ENCODE measurements around the gene BMP3.

GRCh38 chr4:81038636-81039350, 8.3 kb downstream of the BMP3 start:
- TF ChIP-seq CTCF (IDR thresholded peaks at IDR 0.05; ENCODE audit: low read length) (no peak), EZH2 (IDR thresholded peaks at IDR 0.05; ENCODE audit: borderline replicate concordance, low read length) (no peak)
